ENCODE results near the gene LRRC4B.

Gene LRRC4B

DNA sequence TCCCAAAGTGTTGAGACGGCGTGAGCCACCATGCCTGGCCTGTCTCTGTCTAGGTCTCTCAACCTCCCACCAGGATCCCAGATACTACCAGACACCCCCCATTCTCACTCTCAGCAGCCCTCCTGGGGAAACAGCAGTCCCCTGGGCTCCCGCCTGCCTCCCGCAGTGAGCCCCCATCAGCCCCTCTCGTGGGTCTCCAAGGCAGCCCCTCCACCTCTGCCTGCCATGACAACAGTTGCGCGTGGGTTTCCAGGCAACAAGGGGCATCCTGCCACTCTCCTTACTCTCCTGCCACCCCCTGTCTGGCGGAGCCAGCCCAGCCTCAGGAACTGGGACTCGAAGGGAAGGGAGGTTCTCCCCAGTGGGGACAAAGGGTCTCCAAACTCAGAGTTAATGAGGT, 5.2 kb downstream of the LRRC4B start:
- TF ChIP-seq, protein P1, sequence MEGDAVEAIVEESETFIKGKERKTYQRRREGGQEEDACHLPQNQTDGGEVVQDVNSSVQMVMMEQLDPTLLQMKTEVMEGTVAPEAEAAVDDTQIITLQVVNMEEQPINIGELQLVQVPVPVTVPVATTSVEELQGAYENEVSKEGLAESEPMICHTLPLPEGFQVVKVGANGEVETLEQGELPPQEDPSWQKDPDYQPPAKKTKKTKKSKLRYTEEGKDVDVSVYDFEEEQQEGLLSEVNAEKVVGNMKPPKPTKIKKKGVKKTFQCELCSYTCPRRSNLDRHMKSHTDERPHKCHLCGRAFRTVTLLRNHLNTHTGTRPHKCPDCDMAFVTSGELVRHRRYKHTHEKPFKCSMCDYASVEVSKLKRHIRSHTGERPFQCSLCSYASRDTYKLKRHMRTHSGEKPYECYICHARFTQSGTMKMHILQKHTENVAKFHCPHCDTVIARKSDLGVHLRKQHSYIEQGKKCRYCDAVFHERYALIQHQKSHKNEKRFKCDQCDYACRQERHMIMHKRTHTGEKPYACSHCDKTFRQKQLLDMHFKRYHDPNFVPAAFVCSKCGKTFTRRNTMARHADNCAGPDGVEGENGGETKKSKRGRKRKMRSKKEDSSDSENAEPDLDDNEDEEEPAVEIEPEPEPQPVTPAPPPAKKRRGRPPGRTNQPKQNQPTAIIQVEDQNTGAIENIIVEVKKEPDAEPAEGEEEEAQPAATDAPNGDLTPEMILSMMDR (IDR thresholded peaks at IDR 0.05; ENCODE audit: control extremely low read depth, extremely low read depth, low read depth, missing control alignments), result no peak
- POLR2A ChIA-PET, result no interaction called here
- no peak for DNase-seq (ENCODE audit: extremely low spot score)
- CTCF ChIA-PET, result no interaction called here

DNA sequence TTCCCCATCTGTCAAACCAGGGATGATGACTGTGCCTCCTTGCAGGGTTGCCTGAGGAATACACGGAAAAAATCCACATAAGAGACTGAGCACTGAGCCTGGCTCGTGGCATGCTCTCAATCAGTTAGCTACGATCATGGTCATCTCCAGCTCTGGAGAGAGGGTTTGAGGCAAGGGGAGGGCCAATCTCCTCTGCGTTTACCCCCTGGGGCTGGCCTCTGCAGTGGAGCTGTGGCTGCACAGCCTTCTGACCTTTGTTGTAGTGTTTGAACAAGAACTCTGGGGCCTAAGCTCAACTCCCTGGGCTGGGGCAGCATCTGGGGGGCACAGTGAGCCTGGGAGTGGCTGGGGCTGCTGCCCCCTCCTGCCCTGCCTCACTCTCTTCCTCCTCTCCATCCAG, 5.9 kb downstream of the LRRC4B start:
- TF ChIP-seq, protein P1 (IDR thresholded peaks at IDR 0.05; ENCODE audit: control extremely low read depth, extremely low read depth, low read depth, missing control alignments), result no peak
- DNase-seq (ENCODE audit: extremely low spot score), result no peak
- ChIA-PET POLR2A (no interaction called here), CTCF (no interaction called here)

DNA sequence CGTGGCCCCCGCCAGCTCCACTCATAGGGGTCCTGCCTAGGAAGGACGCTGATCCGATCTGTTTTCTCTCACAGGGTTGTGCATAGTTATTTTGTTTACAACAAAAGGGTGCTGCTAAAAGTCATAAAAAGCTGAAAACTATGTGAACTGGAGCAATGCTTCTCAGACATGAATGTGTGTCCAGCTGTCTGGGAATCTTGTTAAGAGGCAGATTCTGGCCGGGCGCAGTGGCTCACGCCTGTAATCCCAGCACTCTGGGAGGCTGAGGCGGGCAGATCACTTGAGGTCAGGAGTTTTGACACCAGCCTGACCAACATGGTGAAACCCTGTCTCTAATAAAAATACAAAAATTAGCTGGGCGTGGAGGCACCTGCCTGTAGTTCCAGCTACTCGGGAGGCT, 8.6 kb downstream of the LRRC4B start:
- ChIA-PET CTCF (interaction anchor here (1.2 to 9.1 kb wide), 2 partner anchors 20 to 224 kb away, joined by 3 to 154 read pairs; no protein-coding TSS in a partner anchor), POLR2A (no interaction called here)
- DNase-seq (ENCODE audit: extremely low spot score), result no peak
- TF ChIP-seq, protein P1 (IDR thresholded peaks at IDR 0.05; ENCODE audit: control extremely low read depth, extremely low read depth, low read depth, missing control alignments), result no peak

DNA sequence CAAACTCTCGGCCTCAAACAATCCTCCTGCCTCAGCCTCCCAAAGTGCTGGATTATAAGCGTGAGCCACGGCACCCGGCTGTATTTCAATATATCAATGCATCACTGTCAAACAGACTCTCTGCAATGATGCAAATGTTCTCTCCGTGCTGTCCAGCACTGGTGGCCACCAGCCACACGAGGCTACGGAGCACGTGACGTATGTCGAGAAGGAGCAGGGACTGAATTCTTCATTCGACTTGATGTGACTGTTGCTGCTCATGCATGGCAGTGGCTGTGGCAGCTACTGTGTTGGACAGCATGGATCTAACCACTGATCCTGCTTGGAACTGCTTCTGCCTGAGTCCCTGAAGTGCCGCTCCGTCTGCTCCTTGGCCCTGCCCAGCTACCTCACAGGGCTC, 9.8 kb downstream of the LRRC4B start:
- ChIA-PET POLR2A (no interaction called here), CTCF (interaction anchor here (1.3 to 9.1 kb wide), 3 partner anchors 9 to 202 kb away, joined by 3 to 154 read pairs (median 29); no protein-coding TSS in a partner anchor)
- DNase-seq (ENCODE audit: extremely low spot score), result no peak
- TF ChIP-seq, protein P1 (IDR thresholded peaks at IDR 0.05; ENCODE audit: control extremely low read depth, extremely low read depth, low read depth, missing control alignments), result no peak

DNA sequence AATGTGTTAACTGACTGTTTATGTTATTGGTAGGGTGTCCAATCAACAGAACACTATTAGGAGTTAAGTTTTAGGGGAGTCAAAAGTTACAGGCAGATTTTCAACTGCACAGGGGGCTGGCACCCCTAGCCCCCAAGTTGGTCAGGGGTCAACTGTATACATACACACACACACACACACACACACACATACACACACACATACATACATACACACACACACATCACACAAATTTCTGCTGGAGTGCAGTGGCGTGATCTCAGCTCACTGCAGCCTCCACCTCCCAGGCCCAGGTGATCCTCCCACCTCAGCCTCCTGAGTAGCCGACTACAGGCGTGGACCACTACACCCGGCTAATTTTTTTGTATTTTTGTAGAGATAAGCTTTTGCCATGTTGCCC, 10.2 kb downstream of the LRRC4B start:
- no peak for DNase-seq (ENCODE audit: extremely low spot score)
- TF ChIP-seq, protein P1 (IDR thresholded peaks at IDR 0.05; ENCODE audit: control extremely low read depth, extremely low read depth, low read depth, missing control alignments), result no peak
- CTCF ChIA-PET, result interaction anchor here (0.6 to 9.1 kb wide), 4 partner anchors 9 to 480 kb away, joined by 3 to 154 read pairs (median 16); no protein-coding TSS in a partner anchor
- POLR2A ChIA-PET, result no interaction called here

DNA sequence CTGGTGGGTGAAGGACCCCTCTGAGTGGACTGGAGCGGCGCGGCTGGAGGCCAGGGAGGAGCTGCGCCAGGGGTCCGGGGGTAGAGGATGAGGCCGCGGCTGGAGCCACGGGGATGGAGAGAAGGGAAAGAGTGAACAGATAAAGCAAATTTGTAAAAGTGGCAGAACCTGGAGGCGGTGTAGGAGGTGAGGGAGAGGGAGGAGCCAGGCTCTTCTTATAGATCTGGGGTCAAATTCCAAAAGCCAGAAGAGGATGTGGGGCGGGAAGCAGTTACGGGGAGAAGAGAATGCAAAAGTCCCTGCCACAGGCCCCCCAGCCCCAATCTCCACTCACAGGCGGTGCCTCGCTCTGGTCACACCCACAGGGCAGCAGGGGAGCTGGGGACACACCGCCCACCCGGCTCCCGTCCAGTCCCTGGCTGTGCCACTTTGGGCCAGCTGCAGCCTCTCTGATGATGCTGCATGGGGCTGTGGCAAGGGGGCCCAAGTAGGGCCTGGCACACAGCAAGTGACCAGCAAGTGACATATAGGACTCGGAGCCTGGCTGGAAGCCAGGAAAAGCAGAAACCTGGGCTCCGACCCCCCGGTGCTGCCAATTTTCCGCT, 11.1 kb downstream of the LRRC4B start:
- no peak for DNase-seq (ENCODE audit: extremely low spot score)
- TF ChIP-seq, protein P1 (IDR thresholded peaks at IDR 0.05; ENCODE audit: control extremely low read depth, extremely low read depth, low read depth, missing control alignments), result no peak
- ChIA-PET CTCF (interaction anchor here (0.6 to 9.1 kb wide), 27 partner anchors 9 to 481 kb away, joined by 3 to 154 read pairs (median 5); partner anchors contain the start of genes JOSD2 and POLD1), POLR2A (no interaction called here)

All from GM10248 (cell line).